C4-2B (cell line): ENCODE data around the gene C4orf50.

Experiments
- CTCF ChIP-seq: fragments of 450-650 bp; conservative IDR thresholded peaks from 2 replicates; pipeline ENCODE4 v1.5.1; 2017; ENCODE audit warnings: mild to moderate bottlenecking
- ZFX ChIP-seq: fragments of 450-650 bp; IDR thresholded peaks from 2 replicates; pipeline ENCODE4 v1.6.1; 2017

- TF ChIP-seq CTCF (no peak), ZFX (no peak)
These were observed 5.5 kb upstream of the C4orf50 start for GRCh38 chr4:6023731-6024130.
